Measurements from ENCODE around the gene CCDC85A.

GRCh38 chr2:56268856-56269255, 85.1 kb downstream of the CCDC85A start:
- TF ChIP-seq CTCF (conservative IDR thresholded peaks at IDR 0.05; ENCODE audit: low read length) (no peak), EZH2phosphoT487 (IDR thresholded peaks at IDR 0.05; ENCODE audit: borderline replicate concordance) (no peak)
